Measurements from ENCODE around the gene ZNF148.

- TF ChIP-seq POLR2AphosphoS5 (IDR thresholded peaks at IDR 0.05) (no peak), POLR2A (IDR thresholded peaks at IDR 0.05) (no peak)
These were observed 183.4 kb downstream of the ZNF148 start for GRCh38 chr3:125191730-125192129.
